Neuronal stem cell (in vitro differentiated cells): ENCODE results near the gene AKT2.

Experiments
- DNase-seq: peaks from one replicate; pipeline ENCODE4 v3.0.0-alpha.2; 2013; ENCODE audit warnings: low spot score
- H2AFZ ChIP-seq: one replicate; pipeline ENCODE4 v1.6.1; 2013; ENCODE audit warnings: mild to moderate bottlenecking, low read length, inconsistent platforms
- H2AK5ac ChIP-seq: 2 replicates; pipeline ENCODE4 v1.6.1; 2013; ENCODE audit warnings: low read depth, mild to moderate bottlenecking, inconsistent platforms, low read length, moderate library complexity, mixed read lengths
- H2BK120ac ChIP-seq: 2 replicates; pipeline ENCODE4 v1.6.1; 2013; ENCODE audit warnings: low read depth, mild to moderate bottlenecking, inconsistent platforms, low read length, moderate library complexity, mixed read lengths
- H2BK12ac ChIP-seq: one replicate; pipeline ENCODE4 v1.6.1; 2013; ENCODE audit warnings: low read length, inconsistent platforms
- H2BK15ac ChIP-seq: 2 replicates; pipeline ENCODE4 v1.6.1; 2013; ENCODE audit warnings: mild to moderate bottlenecking, low read length, inconsistent platforms, mixed read lengths
- H2BK5ac ChIP-seq: one replicate; pipeline ENCODE4 v1.6.1; 2013; ENCODE audit warnings: inconsistent platforms, mild to moderate bottlenecking, low read length, moderate library complexity
- H3K14ac ChIP-seq: one replicate; pipeline ENCODE4 v1.6.1; 2013; ENCODE audit warnings: low read length, inconsistent platforms
- H3K18ac ChIP-seq: 2 replicates; pipeline ENCODE4 v1.6.1; 2013; ENCODE audit warnings: low read length, inconsistent platforms
- H3K23ac ChIP-seq: 2 replicates; pipeline ENCODE4 v1.6.1; 2013; ENCODE audit warnings: low read depth, mild to moderate bottlenecking, mixed read lengths, low read length, inconsistent platforms; ENCODE audit not compliant: poor library complexity
- H3K27ac ChIP-seq: replicated peaks from 3 replicates; pipeline ENCODE4 v1.5.1; 2013; ENCODE audit warnings: low read length, inconsistent platforms
- H3K27me3 ChIP-seq, 3 experiments: 2 replicates each; pipeline ENCODE4 v1.6.1; 2013; ENCODE audit warnings: low read length in 3 of 3, mild to moderate bottlenecking in 2 of 3, inconsistent platforms in 1 of 3, low read depth in 1 of 3, mixed read lengths in 1 of 3, moderate library complexity in 1 of 3; ENCODE audit not compliant: control insufficient read depth in 3 of 3, insufficient read depth in 3 of 3
- H3K36me3 ChIP-seq, 2 donors: replicated peaks in 1 of 2; 2 replicates each; pipeline ENCODE4 v1.6.1; 2013; ENCODE audit warnings: low read length in 2 of 2; ENCODE audit not compliant: control insufficient read depth in 2 of 2, insufficient read depth in 2 of 2
- H3K4ac ChIP-seq: 2 replicates; pipeline ENCODE4 v1.6.1; 2013; ENCODE audit warnings: inconsistent platforms, mild to moderate bottlenecking, low read length, moderate library complexity
- H3K4me1 ChIP-seq, 2 donors: 1 replicate in 1 of 2; 2 replicates in 1 of 2; pipeline ENCODE4 v1.6.1; 2013; ENCODE audit warnings: low read length in 2 of 2, low read depth in 1 of 2; ENCODE audit not compliant: control insufficient read depth in 2 of 2, insufficient read depth in 1 of 2
- H3K4me2 ChIP-seq: one replicate; pipeline ENCODE4 v1.6.1; 2013; ENCODE audit warnings: mild to moderate bottlenecking, low read length, inconsistent platforms; ENCODE audit not compliant: insufficient read depth, poor library complexity, severe bottlenecking
- H3K4me3 ChIP-seq, 2 donors: 2 replicates each; pipeline ENCODE4 v1.5.1; 2013; ENCODE audit warnings: low read length in 2 of 2, mild to moderate bottlenecking in 2 of 2, inconsistent platforms in 1 of 2, moderate library complexity in 1 of 2
- H3K79me1 ChIP-seq: one replicate; pipeline ENCODE4 v1.6.1; 2013; ENCODE audit warnings: low read depth, mild to moderate bottlenecking, inconsistent platforms, low read length, moderate library complexity
- H3K9ac ChIP-seq: one replicate; pipeline ENCODE4 v1.6.1; 2013; ENCODE audit warnings: mild to moderate bottlenecking, low read depth, low read length, inconsistent platforms; ENCODE audit not compliant: poor library complexity
- H3K9me3 ChIP-seq, 2 donors: replicated peaks in 1 of 2; 2 replicates each; pipeline versions ENCODE3 to v1.6.1; 2013; ENCODE audit warnings: low read length in 2 of 2, mild to moderate bottlenecking in 2 of 2, inconsistent platforms in 1 of 2, low read depth in 1 of 2, mixed read lengths in 1 of 2, moderate library complexity in 1 of 2; ENCODE audit not compliant: control insufficient read depth in 2 of 2, insufficient read depth in 1 of 2
- H4K8ac ChIP-seq: one replicate; pipeline ENCODE4 v1.6.1; 2013; ENCODE audit warnings: low read depth, mild to moderate bottlenecking, inconsistent platforms, low read length, moderate library complexity
- H4K91ac ChIP-seq: one replicate; pipeline ENCODE4 v1.6.1; 2013; ENCODE audit warnings: low read length, low read depth, mild to moderate bottlenecking, inconsistent platforms; ENCODE audit not compliant: poor library complexity
- WGBS, 2 donors: extraction: QIAGEN DNeasy Blood & Tissue Kit; methylation state at CpG; one replicate each; pipeline ENCODE4 v1.1.7; 2013; ENCODE audit warnings: missing lambda C conversion rate in 2 of 2, mixed read lengths in 1 of 2; ENCODE audit not compliant: insufficient read length in 2 of 2, insufficient replicate concordance in 1 of 2; ENCODE audit errors: extremely low coverage in 2 of 2; 5-methylcytosine and 5-hydroxymethylcytosine counted together

AKT2 gene

DNA sequence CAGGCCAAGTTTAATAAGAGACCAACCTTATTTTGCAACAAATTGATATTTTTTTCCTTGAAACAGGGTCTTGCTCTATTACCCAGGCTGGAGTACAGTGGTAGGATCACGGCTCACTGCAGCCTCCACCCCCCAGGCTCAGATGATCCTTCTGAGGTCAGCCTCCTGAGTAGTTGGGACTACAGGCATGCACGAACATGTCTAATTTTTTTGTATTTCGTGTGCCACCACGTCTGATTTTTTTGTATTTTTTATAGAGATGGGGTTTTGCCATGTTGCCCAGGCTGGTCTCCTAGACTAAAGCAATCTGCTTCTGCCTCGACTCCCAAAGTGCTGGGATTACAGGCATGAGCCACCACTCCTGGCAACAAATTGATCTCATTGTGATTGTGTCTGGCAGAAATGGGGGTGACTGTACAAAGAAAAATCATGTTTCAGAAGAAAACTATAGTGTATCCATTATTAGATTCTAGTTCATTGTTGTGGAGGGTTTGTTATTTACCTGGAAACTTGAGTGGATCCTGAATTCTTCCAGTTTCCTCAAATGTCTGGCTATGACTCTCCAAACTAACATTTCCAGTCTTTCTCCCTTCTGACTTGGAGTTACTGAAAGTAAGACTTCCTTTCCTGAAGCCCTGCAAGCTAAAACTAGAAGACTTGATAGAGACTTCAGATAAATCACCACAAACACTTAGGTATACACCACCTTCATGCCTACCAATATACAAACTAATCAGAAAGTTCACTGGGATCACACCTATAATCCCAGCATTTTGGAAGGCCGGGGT, 17.3 kb upstream of the AKT2 start:
- Histone ChIP-seq H3K9me3 (no peaks in the 10 kb centered on the region), H2BK5ac (no peak overlapping the region), H3K18ac (no peak overlapping the region), H2BK120ac (no peak overlapping the region), H3K79me1 (no peaks in the 10 kb centered on the region), H2BK12ac (no peak overlapping the region), H3K27me3 (no peaks in the 10 kb centered on the region), H2AK5ac (no peak overlapping the region), H3K14ac (no peak overlapping the region), H3K9ac (no peak overlapping the region), H3K27ac (no peak overlapping the region), H4K91ac (no peak overlapping the region), H3K4me2 (no peak overlapping the region), H3K4ac (no peak overlapping the region), H3K23ac (no peak overlapping the region), H3K4me3 (no peak overlapping the region), H2BK15ac (no peak overlapping the region), H2AFZ (no peak overlapping the region), H3K4me1 (no peaks in the 10 kb centered on the region), H4K8ac (no peak overlapping the region), H3K36me3 (no peaks in the 10 kb centered on the region)
- no peak for DNase-seq
- no CpG with 5 or more reads among the region's 6 CpGs for WGBS, 2 donors

DNA sequence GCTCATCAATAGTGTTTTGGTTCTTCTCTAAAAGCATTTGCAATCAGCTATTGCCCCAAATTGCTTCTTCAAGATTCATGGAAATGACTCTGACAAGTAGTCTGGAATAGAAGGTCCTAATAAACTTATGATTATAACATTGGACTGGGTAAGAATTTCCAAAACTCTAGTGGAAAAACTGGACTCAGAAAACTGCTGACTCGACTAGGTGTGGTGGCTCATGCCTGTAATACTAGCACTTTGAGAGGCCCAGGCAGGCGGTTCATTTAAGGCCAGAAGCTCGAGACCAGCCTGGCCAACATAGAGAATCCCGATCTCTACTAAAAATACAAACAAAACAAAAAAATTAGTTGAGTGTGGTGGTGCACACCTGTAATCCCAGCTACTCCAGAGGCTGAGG, 15.5 kb upstream of the AKT2 start:
- no peak overlapping the region for H2BK12ac ChIP-seq
- no peaks in the 10 kb centered on the region for H3K36me3 ChIP-seq
- no peak overlapping the region for H4K8ac ChIP-seq
- no peak overlapping the region for H3K4ac ChIP-seq
- H3K9ac ChIP-seq, result no peak overlapping the region
- H2AK5ac ChIP-seq, result no peak overlapping the region
- H2BK5ac ChIP-seq, result no peak overlapping the region
- no peaks in the 10 kb centered on the region for H3K79me1 ChIP-seq
- no peak overlapping the region for H3K14ac ChIP-seq
- WGBS, 2 donors, result no CpG with 5 or more reads among the region's 4 CpGs
- H3K27me3 ChIP-seq, result no peaks in the 10 kb centered on the region
- no peak overlapping the region for H4K91ac ChIP-seq
- no peak overlapping the region for H3K23ac ChIP-seq
- no peaks in the 10 kb centered on the region for H3K9me3 ChIP-seq
- no peaks in the 10 kb centered on the region for H3K4me1 ChIP-seq
- H2BK120ac ChIP-seq, result no peak overlapping the region
- no peak overlapping the region for H3K18ac ChIP-seq
- no peak for DNase-seq
- H3K4me2 ChIP-seq, result no peak overlapping the region
- H2AFZ ChIP-seq, result no peak overlapping the region
- H3K4me3 ChIP-seq, result no peak overlapping the region
- no peak overlapping the region for H2BK15ac ChIP-seq
- H3K27ac ChIP-seq, result no peak overlapping the region

DNA sequence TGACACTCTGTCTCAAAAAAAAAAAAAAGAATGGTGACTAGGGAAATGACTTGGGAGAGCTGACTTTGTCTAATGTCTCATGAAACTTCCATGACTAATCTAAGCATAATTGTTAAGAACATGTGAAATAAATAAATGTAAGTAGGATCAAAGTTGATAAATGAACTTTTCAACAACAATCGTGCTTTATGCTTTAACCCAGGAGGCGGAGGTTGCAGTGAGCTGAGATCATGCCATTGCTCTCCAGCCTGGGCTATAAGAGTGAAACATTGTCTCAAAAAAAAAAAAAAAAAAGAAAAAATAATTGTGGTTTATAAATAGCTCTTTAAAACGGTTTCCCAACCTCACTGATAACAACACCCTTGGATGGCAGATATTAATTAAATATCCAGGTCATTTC, 12.9 kb upstream of the AKT2 start:
- H3K4me3 ChIP-seq, result no peak overlapping the region
- no peak overlapping the region for H2BK15ac ChIP-seq
- H2AFZ ChIP-seq, result no peak overlapping the region
- H2BK12ac ChIP-seq, result no peak overlapping the region
- H3K9me3 ChIP-seq, result no peaks in the 10 kb centered on the region
- H3K4me1 ChIP-seq, result no peaks in the 10 kb centered on the region
- no peaks in the 10 kb centered on the region for H3K36me3 ChIP-seq
- H3K9ac ChIP-seq, result no peak overlapping the region
- no peak for DNase-seq
- H4K8ac ChIP-seq, result no peak overlapping the region
- no peak overlapping the region for H3K23ac ChIP-seq
- H3K14ac ChIP-seq, result no peak overlapping the region
- no peak overlapping the region for H2BK5ac ChIP-seq
- H2AK5ac ChIP-seq, result no peak overlapping the region
- H3K79me1 ChIP-seq, result no peaks in the 10 kb centered on the region
- H3K27me3 ChIP-seq, result no peaks in the 10 kb centered on the region
- H3K18ac ChIP-seq, result no peak overlapping the region
- H3K27ac ChIP-seq, result no peak overlapping the region
- no peak overlapping the region for H2BK120ac ChIP-seq
- H4K91ac ChIP-seq, result no peak overlapping the region
- WGBS, 2 donors, result no CpG with 5 or more reads among the region's 3 CpGs
- H3K4ac ChIP-seq, result no peak overlapping the region
- H3K4me2 ChIP-seq, result no peak overlapping the region

- no CpG with 5 or more reads among the region's 6 CpGs for WGBS, 2 donors
- Histone ChIP-seq H3K27me3 (no peaks in the 10 kb centered on the region), H2AK5ac (no peak overlapping the region), H3K27ac (no peak overlapping the region), H3K23ac (no peak overlapping the region), H3K9me3 (no peaks in the 10 kb centered on the region), H3K4me1 (no peaks in the 10 kb centered on the region), H2BK15ac (no peak overlapping the region), H3K79me1 (no peaks in the 10 kb centered on the region), H3K14ac (no peak overlapping the region), H3K4me2 (no peak overlapping the region), H3K4ac (no peak overlapping the region), H2BK5ac (no peak overlapping the region), H2BK120ac (no peak overlapping the region), H3K9ac (no peak overlapping the region), H3K4me3 (no peak overlapping the region), H2AFZ (no peak overlapping the region), H4K8ac (no peak overlapping the region), H4K91ac (no peak overlapping the region), H3K18ac (no peak overlapping the region), H3K36me3 (no peaks in the 10 kb centered on the region), H2BK12ac (no peak overlapping the region)
- DNase-seq, result no peak
Observed at GRCh38 chr19:40294560-40294959, 9.4 kb upstream of the AKT2 start.
